Keratinocyte (primary cell): Measurements from ENCODE around the gene NPRL2. TPM values are rescaled to one million over a fixed set of nuclear protein-coding genes. Genes with fewer than 3 reads are reported as not detected.

Experiments used
- DNase-seq: peaks from one replicate; pipeline ENCODE4 v3.0.0-alpha.2; 2011; ENCODE audit warnings: low read depth, missing footprints, low spot score
- FAIRE-seq: peaks from 2 replicates; lab custom pipeline; 2011; peaks lifted over from hg19 to GRCh38; lab: Jason Lieb, UNC
- H2AFZ ChIP-seq: 2 replicates; pipeline ENCODE4 v1.6.0; 2012; ENCODE audit warnings: low read length, control low read depth, inconsistent platforms; ENCODE audit not compliant: control insufficient read depth
- H3K27ac ChIP-seq: 2 replicates; pipeline ENCODE4 v1.5.1; 2011; ENCODE audit warnings: low read length; ENCODE audit not compliant: control insufficient read depth, insufficient read depth
- H3K27me3 ChIP-seq: 3 replicates; pipeline ENCODE4 v1.6.0; 2011; ENCODE audit warnings: low read length; ENCODE audit not compliant: control insufficient read depth, insufficient read depth; ENCODE audit errors: extremely low read depth
- H3K36me3 ChIP-seq, 2 experiments: 2 replicates in 1 of 2; 3 replicates in 1 of 2; pipeline ENCODE4 v1.5.1; 2011; ENCODE audit warnings: low read length in 2 of 2, mild to moderate bottlenecking in 1 of 2; ENCODE audit not compliant: control insufficient read depth in 2 of 2, insufficient read depth in 2 of 2; ENCODE audit errors: extremely low read depth in 1 of 2
- H3K4me1 ChIP-seq: 3 replicates; pipeline ENCODE4 v1.5.1; 2011; ENCODE audit warnings: low read length; ENCODE audit not compliant: control insufficient read depth, insufficient read depth; ENCODE audit errors: extremely low read depth
- H3K4me2 ChIP-seq: 3 replicates; pipeline ENCODE4 v1.6.0; 2011; ENCODE audit warnings: low read depth, low read length; ENCODE audit not compliant: control insufficient read depth, insufficient read depth; ENCODE audit errors: extremely low read depth
- H3K4me3 ChIP-seq, 3 experiments: fragments of 200-600 bp in 1 of 3; sonication (generic) in 1 of 3; 2 replicates in 2 of 3; 3 replicates in 1 of 3; pipeline ENCODE4 v1.5.1; 2011 to 2016; ENCODE audit warnings: low read length in 3 of 3, mild to moderate bottlenecking in 3 of 3, control low read depth in 2 of 3, inconsistent platforms in 1 of 3, low read depth in 1 of 3, mixed read lengths in 1 of 3, mixed run types in 1 of 3, moderate library complexity in 1 of 3; ENCODE audit not compliant: control insufficient read depth in 2 of 3, insufficient read depth in 2 of 3; ENCODE audit errors: extremely low read depth in 1 of 3
- H3K79me2 ChIP-seq: 2 replicates; pipeline ENCODE4 v1.6.0; 2012; ENCODE audit warnings: low read length; ENCODE audit not compliant: control insufficient read depth, insufficient read depth
- H3K9ac ChIP-seq: 3 replicates; pipeline ENCODE4 v1.6.0; 2011; ENCODE audit warnings: low read length; ENCODE audit not compliant: control insufficient read depth, insufficient read depth; ENCODE audit errors: extremely low read depth
- H3K9me1 ChIP-seq: 3 replicates; pipeline ENCODE4 v1.6.0; 2011; ENCODE audit warnings: low read length; ENCODE audit not compliant: control insufficient read depth, insufficient read depth; ENCODE audit errors: extremely low read depth
- H3K9me3 ChIP-seq: 2 replicates; pipeline ENCODE4 v1.5.1; 2012; ENCODE audit warnings: low read depth, low read length; ENCODE audit not compliant: control insufficient read depth
- H4K20me1 ChIP-seq: 3 replicates; pipeline ENCODE4 v1.6.0; 2011; ENCODE audit warnings: low read length; ENCODE audit not compliant: control insufficient read depth, insufficient read depth; ENCODE audit errors: extremely low read depth
- EZH2 ChIP-seq: IDR thresholded peaks from one replicate; pipeline ENCODE4 v1.6.1; 2012; ENCODE audit warnings: inconsistent platforms, mild to moderate bottlenecking, low read length, moderate library complexity
- dilution Hi-C: fragments of 300-500 bp; cut with MboI; formaldehyde crosslinking; loops from one replicate; pipeline ENCODE4 v1.7.0; 2020; ENCODE audit warnings: low sequenced_read_pairs; ENCODE audit not compliant: extremely low pct_ligation_motif_present
- polyA plus RNA-seq, 5 experiments: library from polyadenylated mRNA; depleted of rRNA in 3 of 5; stranded (reverse) in 3 of 5; stranded (forward) in 1 of 5; unstranded in 1 of 5; fragments of >200 nt; gene quantifications; 1 replicate in 1 of 5; 2 replicates in 3 of 5; 3 replicates in 1 of 5; pipeline versions ENCODE4 v1.2.1 to v1.2.3, GENCODE V29; 2011 to 2012; ENCODE audit warnings: missing spikeins in 2 of 5, low read depth in 1 of 5, low replicate concordance in 1 of 5
- TF ChIP-seq, protein P1 (sequence below), 3 experiments: IDR thresholded peaks in 1 of 3; conservative IDR thresholded peaks in 1 of 3; optimal IDR thresholded peaks in 1 of 3; 2 replicates in 2 of 3; 3 replicates in 1 of 3; pipeline versions ENCODE3 to v1.5.1; 2011; ENCODE audit warnings: low read length in 3 of 3, mild to moderate bottlenecking in 3 of 3, moderate library complexity in 2 of 3, control low read depth in 1 of 3, inconsistent platforms in 1 of 3; ENCODE audit not compliant: insufficient read depth in 2 of 3; ENCODE audit errors: extremely low read depth in 1 of 3

NPRL2 gene
- polyA plus RNA-seq, 1 donor (not counting 4 experiments of a cell fraction or from before 2014, with no cell fraction given) = 20.6 TPM

DNA sequence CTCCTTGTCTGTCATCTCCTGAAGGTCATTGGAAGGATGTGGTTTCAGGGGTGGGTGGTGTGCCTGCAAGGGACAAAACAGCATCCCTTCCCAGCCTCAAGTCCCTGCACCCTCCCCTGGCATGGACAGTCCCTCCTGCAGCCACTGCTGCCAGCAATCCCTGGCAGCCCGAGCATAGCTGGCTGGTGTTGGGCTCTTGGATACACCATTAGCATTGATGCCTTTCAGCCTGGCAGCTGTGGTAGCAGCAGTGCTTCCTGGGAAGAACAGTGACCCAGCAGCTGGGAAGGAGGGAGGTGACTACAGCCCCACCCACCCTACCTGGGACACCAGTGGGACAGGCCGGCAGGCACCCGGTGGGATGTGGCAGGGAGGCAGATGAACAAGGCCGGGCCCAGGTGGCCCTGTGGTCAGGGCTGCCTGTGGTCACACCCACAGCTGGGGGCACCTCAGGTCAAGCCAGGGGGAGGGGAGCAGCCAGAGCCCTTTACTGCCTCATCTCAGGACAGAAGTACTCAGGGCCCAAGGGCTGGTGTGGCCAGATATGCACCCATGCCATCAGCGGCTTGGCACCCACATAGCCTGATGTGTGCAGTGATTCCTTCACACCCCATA lies 41.6 kb upstream of the NPRL2 start:
- H3K79me2 ChIP-seq = no peaks in the 10 kb centered on the region
- H3K27me3 ChIP-seq = peaks cover 57% of the 10 kb centered on the region

DNA sequence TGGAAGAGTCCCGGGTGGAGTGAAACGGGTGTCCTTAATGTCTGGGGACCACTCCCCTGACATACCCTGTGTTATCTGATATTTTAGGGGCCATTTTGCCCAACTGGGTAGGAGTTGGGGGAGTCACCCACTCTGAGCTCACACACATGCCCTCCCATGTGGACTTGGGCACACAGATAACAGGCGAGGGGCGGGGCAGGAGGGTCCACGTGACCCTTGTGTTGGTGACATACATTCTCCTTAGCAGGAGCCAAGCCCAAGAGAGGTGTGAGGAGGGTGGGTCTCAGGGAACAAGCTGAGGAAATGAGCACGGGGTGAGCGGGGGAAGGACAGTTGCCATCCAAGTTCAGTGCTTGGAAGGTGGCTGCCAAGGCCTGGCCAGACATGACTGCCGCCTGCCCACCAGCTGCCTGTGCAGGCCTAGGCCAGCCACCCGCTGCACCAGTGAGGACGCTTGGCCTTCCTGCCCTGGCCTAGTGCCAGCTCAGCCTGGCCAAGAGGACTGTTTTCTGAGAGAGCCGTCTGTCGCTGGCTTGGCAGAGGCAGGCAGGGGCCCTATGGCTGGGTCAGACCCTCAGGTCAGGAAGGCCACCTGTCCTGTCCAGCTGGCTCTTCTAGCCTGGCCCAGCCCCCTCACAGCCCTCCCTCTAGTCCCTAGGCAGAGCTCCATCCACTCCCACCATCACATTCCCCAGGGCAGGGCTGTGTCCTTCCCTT lies 40.1 kb upstream of the NPRL2 start:
- no peak overlapping the region for H3K27ac ChIP-seq
- H3K4me1 ChIP-seq = peaks cover 6% of the 10 kb centered on the region
- DNase-seq (no peak), FAIRE-seq (peak; percentile 57)
- no peaks in the 10 kb centered on the region for H3K36me3 ChIP-seq
- H3K79me2 ChIP-seq = no peaks in the 10 kb centered on the region
- H3K9me3 ChIP-seq = no peaks in the 10 kb centered on the region
- dilution Hi-C loops = no loop called here
- no peak overlapping the region for H3K4me2 ChIP-seq
- H3K9me1 ChIP-seq = no peaks in the 10 kb centered on the region
- TF ChIP-seq EZH2 = no peak
- TF ChIP-seq, protein P1, sequence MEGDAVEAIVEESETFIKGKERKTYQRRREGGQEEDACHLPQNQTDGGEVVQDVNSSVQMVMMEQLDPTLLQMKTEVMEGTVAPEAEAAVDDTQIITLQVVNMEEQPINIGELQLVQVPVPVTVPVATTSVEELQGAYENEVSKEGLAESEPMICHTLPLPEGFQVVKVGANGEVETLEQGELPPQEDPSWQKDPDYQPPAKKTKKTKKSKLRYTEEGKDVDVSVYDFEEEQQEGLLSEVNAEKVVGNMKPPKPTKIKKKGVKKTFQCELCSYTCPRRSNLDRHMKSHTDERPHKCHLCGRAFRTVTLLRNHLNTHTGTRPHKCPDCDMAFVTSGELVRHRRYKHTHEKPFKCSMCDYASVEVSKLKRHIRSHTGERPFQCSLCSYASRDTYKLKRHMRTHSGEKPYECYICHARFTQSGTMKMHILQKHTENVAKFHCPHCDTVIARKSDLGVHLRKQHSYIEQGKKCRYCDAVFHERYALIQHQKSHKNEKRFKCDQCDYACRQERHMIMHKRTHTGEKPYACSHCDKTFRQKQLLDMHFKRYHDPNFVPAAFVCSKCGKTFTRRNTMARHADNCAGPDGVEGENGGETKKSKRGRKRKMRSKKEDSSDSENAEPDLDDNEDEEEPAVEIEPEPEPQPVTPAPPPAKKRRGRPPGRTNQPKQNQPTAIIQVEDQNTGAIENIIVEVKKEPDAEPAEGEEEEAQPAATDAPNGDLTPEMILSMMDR (optimal IDR thresholded peaks at IDR 0.05 in 1 of 3, IDR thresholded peaks at IDR 0.05 in 1 of 3, conservative IDR thresholded peaks at IDR 0.05 in 1 of 3; ENCODE audit: extremely low read depth in 1 of 3, insufficient read depth in 2 of 3, low read length in 3 of 3) = no peak
- no peak overlapping the region for H3K9ac ChIP-seq
- H3K27me3 ChIP-seq = peaks cover 59% of the 10 kb centered on the region
- no peak overlapping the region for H2AFZ ChIP-seq
- peaks cover 2% of the 10 kb centered on the region for H4K20me1 ChIP-seq
- no peak overlapping the region for H3K4me3 ChIP-seq

More for the DNA sequence above, 41.6 kb upstream of the NPRL2 start:
- no peak for FAIRE-seq
- no peak overlapping the region for H3K9ac ChIP-seq
- H2AFZ ChIP-seq = no peak overlapping the region
- DNase-seq = no peak
- H3K36me3 ChIP-seq = no peaks in the 10 kb centered on the region
- no peak overlapping the region for H3K27ac ChIP-seq
- dilution Hi-C loops = no loop called here
- H3K9me3 ChIP-seq = no peaks in the 10 kb centered on the region
- H3K9me1 ChIP-seq = no peaks in the 10 kb centered on the region
- TF ChIP-seq, protein P1 (optimal IDR thresholded peaks at IDR 0.05 in 1 of 3, IDR thresholded peaks at IDR 0.05 in 1 of 3, conservative IDR thresholded peaks at IDR 0.05 in 1 of 3; ENCODE audit: extremely low read depth in 1 of 3, insufficient read depth in 2 of 3, low read length in 3 of 3) = no peak
- no peak for TF ChIP-seq EZH2
- no peak overlapping the region for H3K4me3 ChIP-seq
- peaks cover 11% of the 10 kb centered on the region for H3K4me1 ChIP-seq
- H4K20me1 ChIP-seq = peaks cover 16% of the 10 kb centered on the region
- no peak overlapping the region for H3K4me2 ChIP-seq
